OCI-LY7 (cell line): ENCODE results near the gene E2F8. TPM values are rescaled to one million over a fixed set of nuclear protein-coding genes. Genes with fewer than 3 reads are reported as not detected.
"Not testable (repeated sequence)": the region's sequence is repeated elsewhere in the genome, so short reads cannot be mapped to it uniquely, and the experiment has no call there.

Source experiments
- BruUV-seq: library from RNA; stranded (reverse); fragments of 400-500 nt; replicated peaks from 2 replicates; lab custom pipeline; 2021; lab: Mats Ljungman, UMichigan
- CTCF ChIA-PET: fragments of 300-600 bp; sonication (Branson Sonifier 250); formaldehyde crosslinking; loops from one replicate; lab custom pipeline; 2022; ENCODE audit warnings: antibody characterized with exemption; ENCODE audit not compliant: unreplicated experiment; lab: Charles Lee
- POLR2A ChIA-PET: fragments of 300-600 bp; sonication (Branson Sonifier 250); formaldehyde crosslinking; loops from one replicate; lab custom pipeline; 2022; ENCODE audit warnings: antibody characterized with exemption; lab: Charles Lee
- DNase-seq: peaks from one replicate; pipeline ENCODE4 v3.0.0-alpha.2; 2015; ENCODE audit warnings: low spot score
- H2AFZ ChIP-seq: fragments of 200-600 bp; sonication (generic), shearing (Covaris generic); 2 replicates; pipeline ENCODE4 v1.6.1; 2014; ENCODE audit warnings: mild to moderate bottlenecking, antibody characterized with exemption, low read length, moderate library complexity
- H3K27ac ChIP-seq: fragments of 200-600 bp; sonication (generic); 2 replicates; pipeline ENCODE4 v1.5.1; 2014; ENCODE audit warnings: mixed run types, low read depth, mild to moderate bottlenecking, moderate library complexity, low read length, inconsistent platforms; ENCODE audit not compliant: poor library complexity, severe bottlenecking
- H3K36me3 ChIP-seq: fragments of 200-600 bp; sonication (generic); 2 replicates; pipeline ENCODE4 v1.6.1; 2014; ENCODE audit warnings: mild to moderate bottlenecking, antibody characterized with exemption, low read length, moderate library complexity, mixed read lengths; ENCODE audit not compliant: insufficient read depth
- H3K4me1 ChIP-seq: fragments of 200-600 bp; sonication (generic); 2 replicates; pipeline ENCODE4 v1.5.1; 2014; ENCODE audit warnings: mild to moderate bottlenecking, low read length; ENCODE audit not compliant: insufficient read depth, poor library complexity, severe bottlenecking
- H3K4me2 ChIP-seq: fragments of 200-600 bp; sonication (generic); 2 replicates; pipeline ENCODE4 v1.6.1; 2014; ENCODE audit warnings: mild to moderate bottlenecking, low read length
- H3K4me3 ChIP-seq: fragments of 200-600 bp; sonication (generic); 2 replicates; pipeline ENCODE4 v1.5.1; 2014; ENCODE audit warnings: mild to moderate bottlenecking, low read depth, low read length; ENCODE audit not compliant: poor library complexity, severe bottlenecking
- H3K79me2 ChIP-seq: fragments of 200-600 bp; sonication (generic); 2 replicates; pipeline ENCODE4 v1.6.1; 2016; ENCODE audit warnings: low read depth, mild to moderate bottlenecking, low read length, moderate library complexity, mixed read lengths; ENCODE audit not compliant: insufficient read depth
- H3K9me2 ChIP-seq: fragments of 200-600 bp; sonication (generic); 2 replicates; pipeline ENCODE4 v1.6.1; 2016; ENCODE audit warnings: mild to moderate bottlenecking, low read length, mixed read lengths; ENCODE audit not compliant: insufficient read depth
- H3K9me3 ChIP-seq: fragments of 200-600 bp; sonication (generic); 2 replicates; pipeline ENCODE4 v1.6.1; 2014; ENCODE audit warnings: mild to moderate bottlenecking, mixed run types, low read length, mixed read lengths
- H4K20me1 ChIP-seq: fragments of 200-600 bp; sonication (generic); 2 replicates; pipeline ENCODE4 v1.6.1; 2014; ENCODE audit warnings: mild to moderate bottlenecking, antibody characterized with exemption, low read length, moderate library complexity, mixed read lengths; ENCODE audit not compliant: insufficient read depth
- CTCF ChIP-seq: fragments of 200-600 bp; sonication (generic); conservative IDR thresholded peaks from 2 replicates; pipeline ENCODE4 v1.5.1; 2014; ENCODE audit warnings: mild to moderate bottlenecking, antibody characterized with exemption, low read length, moderate library complexity, mixed read lengths
- EZH2phosphoT487 ChIP-seq: fragments of 200-600 bp; sonication (generic); IDR thresholded peaks from 2 replicates; pipeline ENCODE4 v1.6.1; 2018; ENCODE audit warnings: low read depth, borderline replicate concordance, mild to moderate bottlenecking, mixed run types, antibody characterized with exemption, low read length, moderate library complexity, mixed read lengths
- intact Hi-C: fragments of 100-400 bp; cut with micrococcal nuclease; formaldehyde crosslinking; loops from one replicate; pipeline ENCODE4 v1.10.0; 2022; ENCODE audit not compliant: unreplicated experiment
- total RNA-seq, 2 experiments: library from RNA; depleted of rRNA in 1 of 2; stranded (reverse); fragments of >200 nt in 1 of 2; shearing (Covaris generic) in 1 of 2; gene quantifications; 2 replicates each; pipeline ENCODE4 v1.2.3, GENCODE V29; 2014 to 2022

Gene E2F8
- total RNA-seq, 2 experiments from 2014 or later, result 29.3 to 55.7 TPM

- BruUV-seq, H4K20me1 ChIP-seq, H3K9me2 ChIP-seq, DNase-seq, H3K4me1 ChIP-seq, H3K79me2 ChIP-seq, H3K9me3 ChIP-seq, H3K4me3 ChIP-seq, H3K36me3 ChIP-seq, POLR2A ChIA-PET, intact Hi-C loops, H3K4me2 ChIP-seq, H2AFZ ChIP-seq, H3K27ac ChIP-seq, CTCF ChIA-PET: not testable (repeated sequence)
Observed at GRCh38 chr11:19273219-19273618, 32.5 kb upstream of the E2F8 start.

- Histone ChIP-seq H3K36me3 (no peaks in the 10 kb centered on the region), H3K79me2 (no peaks in the 10 kb centered on the region), H3K9me3 (no peaks in the 10 kb centered on the region), H3K27ac (no peak overlapping the region), H4K20me1 (no peaks in the 10 kb centered on the region), H3K4me2 (no peak overlapping the region), H3K9me2 (no peaks in the 10 kb centered on the region), H3K4me1 (no peaks in the 10 kb centered on the region), H3K4me3 (no peak overlapping the region), H2AFZ (no peak overlapping the region)
- CTCF ChIA-PET, result no interaction called here
- intact Hi-C loops, result no loop called here
- DNase-seq, result no peak
- no TSS peak for BruUV-seq
- TF ChIP-seq EZH2phosphoT487 (no peak), CTCF (no peak)
- POLR2A ChIA-PET, result no interaction called here
Observed at GRCh38 chr11:19268909-19269308, 28.2 kb upstream of the E2F8 start.

GRCh38 chr11:19267567-19267966, 26.8 kb upstream of the E2F8 start:
- ChIA-PET POLR2A (no interaction called here), CTCF (no interaction called here)
- intact Hi-C loops, result no loop called here
- Histone ChIP-seq H3K4me2 (no peak overlapping the region), H4K20me1 (no peaks in the 10 kb centered on the region), H3K9me2 (no peaks in the 10 kb centered on the region), H3K27ac (no peak overlapping the region), H3K4me1 (no peaks in the 10 kb centered on the region), H3K79me2 (no peaks in the 10 kb centered on the region), H3K36me3 (no peaks in the 10 kb centered on the region), H3K9me3 (no peaks in the 10 kb centered on the region), H3K4me3 (no peak overlapping the region), H2AFZ (no peak overlapping the region)
- no TSS peak for BruUV-seq
- no peak for TF ChIP-seq EZH2phosphoT487
- TF ChIP-seq CTCF, result no peak
- DNase-seq, result no peak
